Astrocyte (in vitro differentiated cells and primary cell): Measurements from ENCODE around the gene ANKH.

Source experiments
- EZH2 ChIP-seq: IDR thresholded peaks from 2 replicates; pipeline ENCODE4 v1.6.1; 2012; ENCODE audit warnings: mild to moderate bottlenecking, low read length, inconsistent platforms; ENCODE audit not compliant: insufficient read depth
- TF ChIP-seq, protein P1 (sequence below): IDR thresholded peaks from 2 replicates; pipeline ENCODE4 v1.5.1; 2011; ENCODE audit warnings: low read depth, mild to moderate bottlenecking, inconsistent platforms, low read length, moderate library complexity; ENCODE audit not compliant: insufficient read depth

DNA sequence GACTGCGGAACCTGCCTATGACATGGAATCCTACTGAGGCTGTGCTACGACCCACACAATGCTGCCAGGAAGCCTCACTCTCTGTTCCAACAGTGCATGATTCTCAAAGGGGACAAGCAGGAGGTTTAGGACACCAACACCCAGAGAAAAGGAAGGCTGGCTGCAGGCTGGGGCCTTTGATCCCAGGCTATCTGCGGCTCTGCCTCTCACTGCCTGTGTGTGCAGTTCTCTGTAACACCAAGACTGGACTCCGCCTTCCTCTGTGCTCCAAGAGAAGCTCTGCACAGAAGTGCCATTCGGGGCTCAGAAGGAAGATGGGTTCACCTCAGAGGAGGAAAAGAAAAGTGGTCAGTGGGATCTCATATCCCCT, 20.5 kb downstream of the ANKH start:
- TF ChIP-seq, protein P1, sequence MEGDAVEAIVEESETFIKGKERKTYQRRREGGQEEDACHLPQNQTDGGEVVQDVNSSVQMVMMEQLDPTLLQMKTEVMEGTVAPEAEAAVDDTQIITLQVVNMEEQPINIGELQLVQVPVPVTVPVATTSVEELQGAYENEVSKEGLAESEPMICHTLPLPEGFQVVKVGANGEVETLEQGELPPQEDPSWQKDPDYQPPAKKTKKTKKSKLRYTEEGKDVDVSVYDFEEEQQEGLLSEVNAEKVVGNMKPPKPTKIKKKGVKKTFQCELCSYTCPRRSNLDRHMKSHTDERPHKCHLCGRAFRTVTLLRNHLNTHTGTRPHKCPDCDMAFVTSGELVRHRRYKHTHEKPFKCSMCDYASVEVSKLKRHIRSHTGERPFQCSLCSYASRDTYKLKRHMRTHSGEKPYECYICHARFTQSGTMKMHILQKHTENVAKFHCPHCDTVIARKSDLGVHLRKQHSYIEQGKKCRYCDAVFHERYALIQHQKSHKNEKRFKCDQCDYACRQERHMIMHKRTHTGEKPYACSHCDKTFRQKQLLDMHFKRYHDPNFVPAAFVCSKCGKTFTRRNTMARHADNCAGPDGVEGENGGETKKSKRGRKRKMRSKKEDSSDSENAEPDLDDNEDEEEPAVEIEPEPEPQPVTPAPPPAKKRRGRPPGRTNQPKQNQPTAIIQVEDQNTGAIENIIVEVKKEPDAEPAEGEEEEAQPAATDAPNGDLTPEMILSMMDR: no peak
- TF ChIP-seq EZH2: no peak
